CD14-positive monocyte (primary cell): ENCODE data around the gene CPA3. TPM values are rescaled to one million over a fixed set of nuclear protein-coding genes. Genes with fewer than 3 reads are reported as not detected.

Experiments
- DNase-seq, 3 donors: peaks; one replicate each; pipeline ENCODE4 v3.0.0-alpha.2; 2011 to 2022
- H2AFZ ChIP-seq: 2 replicates; pipeline ENCODE4 v1.6.0; 2012; ENCODE audit warnings: mild to moderate bottlenecking, low read depth, low read length, inconsistent platforms; ENCODE audit not compliant: insufficient read depth, poor library complexity, severe bottlenecking
- H3K27ac ChIP-seq, 2 donors: 1 replicate in 1 of 2; 2 replicates in 1 of 2; pipeline ENCODE4 v1.5.1; 2012 to 2013; ENCODE audit warnings: low read length in 2 of 2, control low read depth in 1 of 2, inconsistent platforms in 1 of 2, low read depth in 1 of 2, mild to moderate bottlenecking in 1 of 2
- H3K27me3 ChIP-seq, 2 donors: one replicate each; pipeline versions ENCODE4 v1.6.0 to v1.6.1; 2011 to 2013; ENCODE audit warnings: low read length in 2 of 2; ENCODE audit not compliant: control insufficient read depth in 2 of 2, insufficient read depth in 2 of 2
- H3K36me3 ChIP-seq, 2 donors: replicated peaks in 1 of 2; 1 replicate in 1 of 2; 2 replicates in 1 of 2; pipeline versions ENCODE4 v1.5.1 to v1.6.1; 2012 to 2013; ENCODE audit warnings: low read length in 2 of 2, control low read depth in 1 of 2, inconsistent platforms in 1 of 2, mild to moderate bottlenecking in 1 of 2; ENCODE audit not compliant: insufficient read depth in 2 of 2, control insufficient read depth in 1 of 2
- H3K4me1 ChIP-seq, 2 donors: 1 replicate in 1 of 2; 2 replicates in 1 of 2; pipeline versions ENCODE4 v1.5.1 to v1.6.1; 2012 to 2013; ENCODE audit warnings: low read length in 2 of 2, control low read depth in 1 of 2, inconsistent platforms in 1 of 2, mild to moderate bottlenecking in 1 of 2, moderate library complexity in 1 of 2; ENCODE audit not compliant: insufficient read depth in 2 of 2, control insufficient read depth in 1 of 2
- H3K4me2 ChIP-seq: replicated peaks from 2 replicates; pipeline ENCODE3; 2012; ENCODE audit warnings: low read length, moderate library complexity, mild to moderate bottlenecking; ENCODE audit not compliant: poor library complexity, severe bottlenecking; ENCODE audit errors: extremely low read depth
- H3K4me3 ChIP-seq, 3 experiments: fragments of 200-600 bp in 1 of 3; sonication (generic) in 1 of 3; replicated peaks in 1 of 3; 1 replicate in 2 of 3; 2 replicates in 1 of 3; pipeline ENCODE4 v1.5.1; 2011 to 2013; ENCODE audit warnings: low read length in 3 of 3, mild to moderate bottlenecking in 3 of 3, control low read depth in 2 of 3, low read depth in 2 of 3, inconsistent platforms in 1 of 3, moderate library complexity in 1 of 3
- H3K79me2 ChIP-seq: 2 replicates; pipeline ENCODE4 v1.6.0; 2012; ENCODE audit warnings: mild to moderate bottlenecking, control low read depth, inconsistent platforms, low read length, moderate library complexity; ENCODE audit not compliant: insufficient read depth
- H3K9ac ChIP-seq: 2 replicates; pipeline ENCODE4 v1.6.0; 2017; ENCODE audit warnings: low read length, mild to moderate bottlenecking; ENCODE audit not compliant: insufficient read depth, poor library complexity, severe bottlenecking
- H3K9me3 ChIP-seq, 2 donors: replicated peaks in 1 of 2; 1 replicate in 1 of 2; 2 replicates in 1 of 2; pipeline versions ENCODE4 v1.5.1 to v1.6.1; 2012 to 2013; ENCODE audit warnings: low read length in 2 of 2, control low read depth in 1 of 2; ENCODE audit not compliant: control insufficient read depth in 1 of 2, insufficient read depth in 1 of 2
- H4K20me1 ChIP-seq: 2 replicates; pipeline ENCODE4 v1.6.0; 2012; ENCODE audit warnings: mild to moderate bottlenecking, low read length, control low read depth, moderate library complexity; ENCODE audit not compliant: insufficient read depth
- H3K27ac Mint-ChIP-seq, 7 donors: one replicate each; pipeline ENCODE4 v1.8.0; 2020; ENCODE audit warnings: mild to moderate bottlenecking in 7 of 7, mixed read lengths in 7 of 7, moderate library complexity in 6 of 7, inconsistent platforms in 2 of 7
- H3K27me3 Mint-ChIP-seq, 3 donors: one replicate each; pipeline ENCODE4 v1.8.0; 2021 to 2022; ENCODE audit warnings: low read depth in 3 of 3, mild to moderate bottlenecking in 3 of 3, mixed read lengths in 3 of 3, moderate library complexity in 3 of 3, inconsistent platforms in 1 of 3
- H3K36me3 Mint-ChIP-seq, 2 donors: one replicate each; pipeline ENCODE4 v1.8.0; 2020; ENCODE audit warnings: mixed read lengths in 2 of 2, inconsistent platforms in 1 of 2, mild to moderate bottlenecking in 1 of 2
- H3K4me1 Mint-ChIP-seq: one replicate; pipeline ENCODE4 v1.8.0; 2020; ENCODE audit warnings: mild to moderate bottlenecking, mixed read lengths
- H3K4me3 Mint-ChIP-seq, 2 donors: one replicate each; pipeline ENCODE4 v1.8.0; 2020; ENCODE audit warnings: mild to moderate bottlenecking in 2 of 2, mixed read lengths in 2 of 2, moderate library complexity in 1 of 2
- H3K9me3 Mint-ChIP-seq, 7 donors: one replicate each; pipeline ENCODE4 v1.8.0; 2020 to 2022; ENCODE audit warnings: mixed read lengths in 7 of 7, mild to moderate bottlenecking in 6 of 7, moderate library complexity in 6 of 7, inconsistent platforms in 2 of 7
- WGBS: methylation state at CpG from one replicate; pipeline ENCODE4 v1.1.5; 2013; ENCODE audit warnings: missing lambda C conversion rate; ENCODE audit not compliant: insufficient coverage; 5-methylcytosine and 5-hydroxymethylcytosine counted together
- intact Hi-C, 2 donors: fragments of 100-400 bp; cut with micrococcal nuclease; formaldehyde crosslinking; loops; one replicate each; pipeline versions ENCODE4 v1.15.0 to v1.15.1; 2023
- polyA plus RNA-seq, 3 donors: library from polyadenylated mRNA; depleted of rRNA in 1 of 3; unstranded in 2 of 3; stranded (reverse) in 1 of 3; fragments of 300-500 nt in 2 of 3; fragments of >200 nt in 1 of 3; fragmentation: Illumina TruSeq in 2 of 3; gene quantifications; 1 replicate in 2 of 3; 2 replicates in 1 of 3; pipeline ENCODE4 v1.2.3, GENCODE V29; 2012 to 2021
- TF ChIP-seq, protein P1 (sequence below): fragments of 200-600 bp; IDR thresholded peaks from one replicate; pipeline ENCODE4 v1.8.0; 2022; ENCODE audit warnings: antibody characterized with exemption, mild to moderate bottlenecking

The CPA3 gene
- polyA plus RNA-seq, 3 donors, result not detected

- no peak overlapping the region for H3K27ac ChIP-seq
- TF ChIP-seq, protein P1, sequence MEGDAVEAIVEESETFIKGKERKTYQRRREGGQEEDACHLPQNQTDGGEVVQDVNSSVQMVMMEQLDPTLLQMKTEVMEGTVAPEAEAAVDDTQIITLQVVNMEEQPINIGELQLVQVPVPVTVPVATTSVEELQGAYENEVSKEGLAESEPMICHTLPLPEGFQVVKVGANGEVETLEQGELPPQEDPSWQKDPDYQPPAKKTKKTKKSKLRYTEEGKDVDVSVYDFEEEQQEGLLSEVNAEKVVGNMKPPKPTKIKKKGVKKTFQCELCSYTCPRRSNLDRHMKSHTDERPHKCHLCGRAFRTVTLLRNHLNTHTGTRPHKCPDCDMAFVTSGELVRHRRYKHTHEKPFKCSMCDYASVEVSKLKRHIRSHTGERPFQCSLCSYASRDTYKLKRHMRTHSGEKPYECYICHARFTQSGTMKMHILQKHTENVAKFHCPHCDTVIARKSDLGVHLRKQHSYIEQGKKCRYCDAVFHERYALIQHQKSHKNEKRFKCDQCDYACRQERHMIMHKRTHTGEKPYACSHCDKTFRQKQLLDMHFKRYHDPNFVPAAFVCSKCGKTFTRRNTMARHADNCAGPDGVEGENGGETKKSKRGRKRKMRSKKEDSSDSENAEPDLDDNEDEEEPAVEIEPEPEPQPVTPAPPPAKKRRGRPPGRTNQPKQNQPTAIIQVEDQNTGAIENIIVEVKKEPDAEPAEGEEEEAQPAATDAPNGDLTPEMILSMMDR, result no peak
- peaks cover 0 to 4% of the 10 kb centered on the region in 2 donors for H3K9me3 ChIP-seq
- H3K27me3 Mint-ChIP-seq, result no peaks in the 10 kb centered on the region
- H3K9me3 Mint-ChIP-seq, result peaks cover 0 to 6% (median 3%) of the 10 kb centered on the region in 7 donors
- no peaks in the 10 kb centered on the region for H3K36me3 ChIP-seq
- H3K4me3 Mint-ChIP-seq, result no peak overlapping the region
- H3K4me2 ChIP-seq, result no peak overlapping the region
- H3K36me3 Mint-ChIP-seq, result no peaks in the 10 kb centered on the region
- H3K9ac ChIP-seq, result no peak overlapping the region
- no peaks in the 10 kb centered on the region for H4K20me1 ChIP-seq
- H2AFZ ChIP-seq, result no peak overlapping the region
- 100% methylated on average over 2 of the region's 7 CpGs for WGBS
- peaks cover 7% of the 10 kb centered on the region for H3K4me1 Mint-ChIP-seq
- no peaks in the 10 kb centered on the region for H3K27me3 ChIP-seq
- no peak overlapping the region for H3K27ac Mint-ChIP-seq
- intact Hi-C loops, result no loop called here
- DNase-seq, result no peak
- H3K4me1 ChIP-seq, result peaks cover 0 to 6% of the 10 kb centered on the region in 2 donors
- no peak overlapping the region for H3K4me3 ChIP-seq
- H3K79me2 ChIP-seq, result no peaks in the 10 kb centered on the region
Observed at GRCh38 chr3:148820361-148821245, 44.5 kb upstream of the CPA3 start.

- TF ChIP-seq, protein P1, result no peak
- no peaks in the 10 kb centered on the region for H3K27me3 Mint-ChIP-seq
- intact Hi-C loops, result no loop called here
- H3K27ac Mint-ChIP-seq, result no peak overlapping the region
- H3K27me3 ChIP-seq, result no peaks in the 10 kb centered on the region
- H3K4me1 ChIP-seq, result peaks cover 0 to 7% of the 10 kb centered on the region in 2 donors
- peak in 2 of 3 donors; percentile 1 to 4 for DNase-seq
- H3K4me3 Mint-ChIP-seq, result no peak overlapping the region
- no peaks in the 10 kb centered on the region for H3K79me2 ChIP-seq
- H3K36me3 Mint-ChIP-seq, result no peaks in the 10 kb centered on the region
- no CpG with 5 or more reads among the region's 1 CpG for WGBS
- H3K4me1 Mint-ChIP-seq, result peaks cover 7% of the 10 kb centered on the region
- no peak overlapping the region for H3K4me3 ChIP-seq
- no peak overlapping the region for H2AFZ ChIP-seq
- H4K20me1 ChIP-seq, result no peaks in the 10 kb centered on the region
- peaks cover 0 to 6% (median 3%) of the 10 kb centered on the region in 7 donors for H3K9me3 Mint-ChIP-seq
- H3K9ac ChIP-seq, result no peak overlapping the region
- H3K4me2 ChIP-seq, result no peak overlapping the region
- no peaks in the 10 kb centered on the region for H3K36me3 ChIP-seq
- no peak overlapping the region for H3K27ac ChIP-seq
- H3K9me3 ChIP-seq, result peaks cover 0 to 4% of the 10 kb centered on the region in 2 donors
Observed at GRCh38 chr3:148823026-148823425, 42.1 kb upstream of the CPA3 start.
